Endothelial cell (in vitro differentiated cells): ENCODE results near the gene NOC2L. TPM values are rescaled to one million over a fixed set of nuclear protein-coding genes. Genes with fewer than 3 reads are reported as not detected.

Source experiments
- DNase-seq: peaks from one replicate; pipeline ENCODE4 v3.0.0; 2021; ENCODE audit warnings: low spot score
- H3K27ac Mint-ChIP-seq: one replicate; pipeline ENCODE4 v1.8.0; 2021; ENCODE audit warnings: mixed read lengths, inconsistent platforms; ENCODE audit not compliant: unreplicated experiment
- H3K27me3 Mint-ChIP-seq: one replicate; pipeline ENCODE4 v1.8.0; 2021; ENCODE audit warnings: mild to moderate bottlenecking, moderate library complexity, mixed read lengths, inconsistent platforms; ENCODE audit not compliant: unreplicated experiment
- H3K36me3 Mint-ChIP-seq: one replicate; pipeline ENCODE4 v1.8.0; 2021; ENCODE audit warnings: mild to moderate bottlenecking, low read depth, mixed read lengths, inconsistent platforms; ENCODE audit not compliant: unreplicated experiment
- H3K4me1 Mint-ChIP-seq: one replicate; pipeline ENCODE4 v1.8.0; 2021; ENCODE audit warnings: mild to moderate bottlenecking, mixed read lengths, inconsistent platforms; ENCODE audit not compliant: unreplicated experiment
- H3K4me3 Mint-ChIP-seq: one replicate; pipeline ENCODE4 v1.8.0; 2021; ENCODE audit warnings: mild to moderate bottlenecking, mixed read lengths, inconsistent platforms; ENCODE audit not compliant: unreplicated experiment
- H3K9me3 Mint-ChIP-seq: one replicate; pipeline ENCODE4 v1.8.0; 2021; ENCODE audit warnings: mixed read lengths, inconsistent platforms; ENCODE audit not compliant: unreplicated experiment
- total RNA-seq: library from RNA; stranded (reverse); fragmentation: NEBNext Ultra II Directional; extraction: Animal tissue kit (Norgen Biotek cat#: 25700); gene quantifications from one replicate; pipeline ENCODE4 v1.2.1, GENCODE V29; 2021; ENCODE audit not compliant: unreplicated experiment
- TF ChIP-seq, protein P1 (sequence below): fragments of 200-600 bp; sonication (generic); IDR thresholded peaks from one replicate; pipeline ENCODE4 v1.5.0; 2021; ENCODE audit warnings: antibody characterized with exemption; ENCODE audit not compliant: unreplicated experiment

The NOC2L gene
- total RNA-seq, 1 donor from 2014 or later, result 56.5 TPM

DNA sequence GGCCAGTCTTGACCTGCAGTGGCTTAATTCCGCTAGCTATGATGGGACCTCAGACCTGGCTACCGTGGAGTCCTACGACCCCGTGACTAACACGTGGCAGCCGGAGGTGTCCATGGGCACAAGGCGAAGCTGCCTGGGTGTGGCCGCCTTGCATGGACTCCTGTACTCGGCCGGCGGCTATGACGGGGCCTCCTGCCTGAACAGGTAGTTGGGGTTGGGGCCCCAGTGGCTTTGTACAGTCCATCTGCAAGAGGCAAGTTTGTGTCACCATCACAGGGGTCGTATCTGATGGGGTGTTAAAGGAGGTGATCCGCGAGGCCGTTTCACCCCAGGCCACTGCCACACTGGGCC is 4.2 kb upstream of the NOC2L start:
- Mint-ChIP-seq H3K27ac (no peak overlapping the region), H3K9me3 (no peaks in the 10 kb centered on the region), H3K36me3 (peaks cover 3% of the 10 kb centered on the region), H3K27me3 (peaks cover 3% of the 10 kb centered on the region), H3K4me3 (peak overlapping the region; percentile 7), H3K4me1 (peaks cover 3% of the 10 kb centered on the region)
- TF ChIP-seq, protein P1, sequence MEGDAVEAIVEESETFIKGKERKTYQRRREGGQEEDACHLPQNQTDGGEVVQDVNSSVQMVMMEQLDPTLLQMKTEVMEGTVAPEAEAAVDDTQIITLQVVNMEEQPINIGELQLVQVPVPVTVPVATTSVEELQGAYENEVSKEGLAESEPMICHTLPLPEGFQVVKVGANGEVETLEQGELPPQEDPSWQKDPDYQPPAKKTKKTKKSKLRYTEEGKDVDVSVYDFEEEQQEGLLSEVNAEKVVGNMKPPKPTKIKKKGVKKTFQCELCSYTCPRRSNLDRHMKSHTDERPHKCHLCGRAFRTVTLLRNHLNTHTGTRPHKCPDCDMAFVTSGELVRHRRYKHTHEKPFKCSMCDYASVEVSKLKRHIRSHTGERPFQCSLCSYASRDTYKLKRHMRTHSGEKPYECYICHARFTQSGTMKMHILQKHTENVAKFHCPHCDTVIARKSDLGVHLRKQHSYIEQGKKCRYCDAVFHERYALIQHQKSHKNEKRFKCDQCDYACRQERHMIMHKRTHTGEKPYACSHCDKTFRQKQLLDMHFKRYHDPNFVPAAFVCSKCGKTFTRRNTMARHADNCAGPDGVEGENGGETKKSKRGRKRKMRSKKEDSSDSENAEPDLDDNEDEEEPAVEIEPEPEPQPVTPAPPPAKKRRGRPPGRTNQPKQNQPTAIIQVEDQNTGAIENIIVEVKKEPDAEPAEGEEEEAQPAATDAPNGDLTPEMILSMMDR, result no peak
- DNase-seq, result no peak

DNA sequence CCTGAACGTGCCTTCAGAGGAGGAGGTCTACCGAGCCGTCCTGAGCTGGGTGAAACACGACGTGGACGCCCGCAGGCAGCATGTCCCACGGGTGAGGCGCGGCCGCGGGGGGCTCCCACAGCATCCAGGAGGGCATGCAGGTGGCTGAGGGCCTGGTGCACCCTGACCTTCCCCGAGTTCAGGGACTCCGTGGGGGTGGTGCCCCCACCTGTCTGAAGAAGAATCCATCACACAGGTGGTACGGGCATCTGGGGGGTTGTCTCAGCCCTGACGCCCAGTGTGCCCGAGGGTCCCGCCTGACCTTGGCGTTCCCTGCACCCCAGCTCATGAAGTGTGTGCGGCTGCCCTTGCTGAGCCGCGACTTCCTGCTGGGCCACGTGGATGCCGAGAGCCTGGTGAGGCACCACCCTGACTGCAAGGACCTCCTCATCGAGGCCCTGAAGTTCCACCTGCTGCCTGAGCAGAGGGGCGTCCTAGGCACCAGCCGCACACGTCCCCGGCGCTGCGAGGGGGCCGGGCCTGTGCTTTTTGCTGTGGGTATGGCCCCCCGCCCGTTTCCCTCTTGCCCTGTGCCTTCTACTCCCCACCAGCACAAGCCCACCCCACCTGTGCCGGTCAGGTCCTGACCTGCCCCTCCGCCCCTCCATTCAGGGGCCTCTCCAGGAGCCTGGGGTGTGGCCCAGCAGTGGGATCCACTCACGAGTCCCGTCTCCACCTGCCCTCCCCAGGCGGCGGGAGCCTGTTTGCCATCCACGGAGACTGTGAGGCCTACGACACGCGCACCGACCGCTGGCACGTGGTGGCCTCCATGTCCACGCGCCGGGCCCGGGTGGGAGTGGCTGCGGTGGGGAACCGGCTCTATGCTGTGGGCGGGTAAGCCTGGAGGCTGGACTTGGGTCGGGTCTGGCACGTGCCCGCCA is 3.6 kb upstream of the NOC2L start:
- Mint-ChIP-seq H3K9me3 (no peaks in the 10 kb centered on the region), H3K27ac (no peak overlapping the region), H3K27me3 (peaks cover 3% of the 10 kb centered on the region), H3K4me3 (no peak overlapping the region), H3K4me1 (peaks cover 5% of the 10 kb centered on the region), H3K36me3 (peaks cover 6% of the 10 kb centered on the region)
- TF ChIP-seq, protein P1, result no peak
- DNase-seq, result no peak

DNA sequence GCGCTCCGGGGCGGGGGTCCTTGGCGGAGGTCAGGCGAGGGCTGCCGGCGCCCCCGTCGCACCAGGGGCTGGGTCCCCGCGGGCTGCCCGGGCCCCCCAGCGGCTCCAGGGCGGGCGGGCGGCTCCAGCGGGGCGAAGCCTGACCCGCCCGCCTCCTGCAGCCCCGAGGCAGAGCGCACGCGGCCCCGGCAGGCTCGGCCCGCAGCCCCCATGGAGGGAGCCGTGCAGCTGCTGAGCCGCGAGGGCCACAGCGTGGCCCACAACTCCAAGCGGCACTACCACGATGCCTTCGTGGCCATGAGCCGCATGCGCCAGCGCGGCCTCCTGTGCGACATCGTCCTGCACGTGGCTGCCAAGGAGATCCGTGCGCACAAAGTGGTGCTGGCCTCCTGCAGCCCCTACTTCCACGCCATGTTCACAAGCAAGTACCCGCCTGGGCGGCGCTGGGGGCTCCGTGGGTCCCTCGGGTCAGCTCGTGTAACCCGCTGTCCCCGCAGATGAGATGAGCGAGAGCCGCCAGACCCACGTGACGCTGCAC is 2.1 kb upstream of the NOC2L start:
- TF ChIP-seq, protein P1, result no peak
- Mint-ChIP-seq H3K36me3 (peaks cover 13% of the 10 kb centered on the region), H3K27me3 (peaks cover 9% of the 10 kb centered on the region), H3K9me3 (no peaks in the 10 kb centered on the region), H3K4me3 (no peak overlapping the region), H3K4me1 (peaks cover 7% of the 10 kb centered on the region), H3K27ac (no peak overlapping the region)
- no peak for DNase-seq

DNA sequence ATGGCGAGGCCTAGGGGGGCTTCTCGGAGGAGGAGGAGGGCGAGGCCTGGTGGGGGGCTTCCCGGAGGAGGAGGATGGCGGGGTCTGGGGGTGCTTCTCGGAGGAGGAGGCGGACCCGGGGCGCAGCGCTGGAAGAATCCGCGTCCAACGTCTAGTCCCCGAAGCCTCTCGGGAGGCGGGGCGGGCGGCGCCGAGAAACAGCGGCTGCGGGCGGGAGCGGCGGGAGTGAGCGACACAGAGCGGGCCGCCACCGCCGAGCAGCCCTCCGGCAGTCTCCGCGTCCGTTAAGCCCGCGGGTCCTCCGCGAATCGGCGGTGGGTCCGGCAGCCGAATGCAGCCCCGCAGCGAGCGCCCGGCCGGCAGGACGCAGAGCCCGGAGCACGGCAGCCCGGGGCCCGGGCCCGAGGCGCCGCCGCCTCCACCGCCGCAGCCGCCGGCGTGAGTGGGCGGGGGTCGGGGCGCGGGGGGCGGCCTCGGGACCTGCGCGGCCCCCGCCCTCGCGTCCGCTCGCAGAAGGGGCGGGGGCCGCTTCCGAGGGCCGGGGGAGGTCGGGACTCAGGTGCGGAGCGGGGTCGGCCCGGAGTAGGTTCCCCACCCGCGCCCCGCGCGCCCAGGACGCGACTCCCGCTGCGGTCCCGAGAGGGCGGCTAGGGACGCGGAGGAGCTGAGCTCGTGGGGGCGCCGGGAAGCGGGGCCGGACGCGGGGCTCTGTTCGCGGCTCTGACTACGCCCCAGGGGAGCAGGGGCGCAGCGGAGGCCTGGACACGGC is 1.5 kb upstream of the NOC2L start, which contains the start of gene KLHL17:
Gene KLHL17 (plus strand): TSS at position 222 of the 769 bp plus-strand sequence. CDS start 110 bp downstream, at position 332.
- TF ChIP-seq, protein P1, result no peak
- Mint-ChIP-seq H3K9me3 (no peaks in the 10 kb centered on the region), H3K36me3 (peaks cover 13% of the 10 kb centered on the region), H3K27me3 (peaks cover 9% of the 10 kb centered on the region), H3K4me3 (no peak within 1 kb of the TSS), H3K4me1 (peaks cover 7% of the 10 kb centered on the region), H3K27ac (no peak within 1 kb of the TSS)
- DNase-seq, result peak; percentile 75
